Measurements from ENCODE around the gene COL6A3.

Gene COL6A3

GRCh38 chr2:237343993-237344392 lies 70.0 kb downstream of the COL6A3 start:
- no peak for DNase-seq

DNA sequence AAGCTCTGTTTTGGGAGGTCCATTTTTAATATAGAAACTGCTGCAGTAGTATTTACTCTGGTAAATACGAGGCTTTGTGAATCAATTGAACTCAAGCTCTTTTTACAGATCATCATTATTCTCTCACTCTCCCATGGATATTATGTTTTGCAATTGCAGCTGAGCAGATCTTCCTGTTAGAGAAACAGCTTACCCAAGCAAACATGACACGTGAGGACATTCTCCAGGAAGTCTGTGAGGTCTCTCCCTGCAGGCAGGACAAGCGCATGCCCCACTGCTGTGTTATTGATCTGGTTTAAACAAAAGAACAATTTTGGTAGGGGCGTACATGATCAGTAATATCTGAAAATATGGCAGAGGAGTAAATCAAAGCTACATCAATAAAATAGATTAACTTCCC lies 72.1 kb downstream of the COL6A3 start:
- DNase-seq, result no peak

DNA sequence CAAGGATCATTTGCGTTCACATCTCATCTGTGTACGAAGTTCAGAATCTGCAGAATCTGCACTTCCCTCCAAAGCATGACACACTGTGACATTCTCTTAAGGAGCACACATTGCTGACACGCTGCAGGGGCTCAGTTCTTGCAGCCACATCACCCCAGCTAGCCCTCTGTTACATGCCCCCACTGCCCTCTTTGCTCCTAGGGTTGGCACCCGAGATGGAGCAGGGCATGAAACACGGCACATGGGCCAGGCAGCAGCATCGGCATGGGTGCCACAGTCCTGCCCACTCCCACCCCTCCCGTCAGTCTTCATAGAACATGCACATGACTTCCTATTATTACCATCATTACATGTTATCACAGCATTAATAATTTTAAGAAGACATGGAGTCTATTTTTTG lies 76.4 kb downstream of the COL6A3 start:
- no peak for DNase-seq

- no peak for DNase-seq
These were observed 77.8 kb downstream of the COL6A3 start for GRCh38 chr2:237336131-237336530.

- DNase-seq, result no peak
These were observed 80.2 kb downstream of the COL6A3 start for GRCh38 chr2:237333748-237334147.

DNA sequence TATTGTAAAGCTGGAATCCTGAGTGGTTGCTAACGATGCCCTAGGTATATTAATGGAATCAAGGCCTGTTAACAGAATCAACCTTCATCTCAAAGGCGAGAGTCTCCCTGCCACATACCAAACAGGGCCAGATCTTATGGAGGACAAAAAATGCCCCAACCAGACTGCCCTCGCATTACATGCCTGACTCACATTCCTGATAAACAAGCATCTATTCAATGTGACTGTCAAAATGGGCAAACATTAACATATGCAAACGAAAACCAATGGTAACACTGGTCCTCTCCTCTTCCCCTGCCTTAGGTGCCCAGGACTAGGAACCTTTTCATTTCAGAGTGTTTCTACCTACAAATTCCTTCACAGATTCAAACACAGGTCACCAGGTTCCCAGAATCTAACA lies 83.4 kb downstream of the COL6A3 start:
- DNase-seq, result no peak

GRCh38 chr2:237327175-237327950 lies 86.6 kb downstream of the COL6A3 start:
- no peak for DNase-seq

DNA sequence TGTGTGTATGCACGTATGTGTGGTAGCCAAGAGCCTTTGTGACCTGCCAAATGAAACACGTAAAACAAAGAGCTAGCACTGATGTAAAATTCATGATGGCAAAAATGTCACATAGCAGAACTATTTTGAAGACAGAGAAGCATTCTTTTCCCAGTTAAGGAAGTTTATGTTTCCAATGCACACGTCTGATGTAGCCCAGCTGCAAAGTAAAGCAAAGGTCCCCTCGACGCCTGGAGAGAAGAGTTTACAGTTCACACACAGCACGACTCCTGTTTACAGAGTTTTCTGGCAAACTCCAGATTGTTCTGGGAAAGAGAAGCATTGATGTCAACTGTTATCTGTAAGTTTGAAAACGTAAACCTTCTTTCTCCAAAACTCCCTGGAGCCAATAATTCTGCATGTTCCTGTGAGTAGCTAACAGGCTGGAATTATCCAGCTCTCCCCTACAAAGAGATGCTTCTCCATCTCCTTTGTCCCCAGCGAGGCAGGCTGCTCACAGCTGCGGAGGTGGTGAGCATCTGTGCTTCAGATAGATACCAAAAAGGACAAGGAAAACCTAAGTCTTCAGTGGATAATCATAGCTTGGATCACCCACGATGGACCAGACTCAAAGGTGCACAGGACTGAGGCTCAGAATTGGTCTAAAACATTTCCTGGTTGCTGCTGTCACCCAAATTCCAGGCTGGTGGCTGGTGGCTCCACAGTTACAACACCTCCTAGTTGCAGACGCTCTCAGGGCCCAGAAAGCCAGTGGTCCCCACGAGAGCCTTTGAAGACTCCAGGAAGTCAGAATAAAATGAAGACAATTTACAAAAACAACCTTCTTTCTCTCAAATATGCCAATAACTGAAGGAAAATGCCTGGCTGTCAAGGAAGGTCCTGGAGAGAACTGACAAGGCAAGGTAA lies 87.4 kb downstream of the COL6A3 start:
- DNase-seq, result no peak

- DNase-seq, result no peak
These were observed 89.1 kb downstream of the COL6A3 start for GRCh38 chr2:237324837-237325236.

GRCh38 chr2:237324405-237324831 lies 89.5 kb downstream of the COL6A3 start:
- DNase-seq, result no peak

DNA sequence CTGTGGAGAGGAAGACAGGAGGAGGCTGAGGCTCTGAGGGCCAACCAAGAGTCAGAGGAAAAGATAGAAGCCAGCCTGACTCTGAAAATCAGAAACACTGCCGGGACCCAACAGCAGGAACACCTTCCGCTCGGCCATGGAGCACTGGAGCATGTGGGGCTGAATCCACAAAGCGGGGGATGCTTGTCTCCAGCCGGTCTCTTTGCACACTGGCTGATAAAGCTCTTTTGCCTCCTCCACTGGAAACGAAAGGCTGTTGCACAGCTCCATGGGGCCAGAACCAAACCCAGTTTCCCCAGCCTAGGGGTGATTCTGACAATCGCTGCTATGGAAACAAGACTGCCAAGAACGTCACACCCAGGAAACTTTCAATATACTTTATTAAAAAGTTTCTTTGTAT lies 90.3 kb downstream of the COL6A3 start:
- DNase-seq, result no peak

DNA sequence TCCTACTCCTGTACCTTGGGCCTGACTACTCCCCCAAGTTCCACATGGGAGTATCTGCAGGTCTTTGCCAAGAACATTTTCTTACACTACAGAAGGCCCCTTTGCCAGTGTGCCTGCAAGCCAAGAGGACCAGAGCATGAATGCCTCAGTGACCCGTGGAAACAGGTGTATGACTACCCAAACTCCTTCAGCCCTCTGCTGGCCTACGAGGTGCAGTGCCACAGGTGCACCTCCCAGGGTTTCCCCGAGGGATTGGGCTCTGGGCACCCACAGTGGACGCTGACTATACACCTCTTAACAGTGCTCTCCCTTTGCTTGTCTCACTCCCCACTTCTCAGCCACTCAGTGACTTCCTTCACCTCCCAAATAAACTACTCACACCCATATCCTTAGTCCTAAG lies 91.4 kb downstream of the COL6A3 start:
- no peak for DNase-seq

DNA sequence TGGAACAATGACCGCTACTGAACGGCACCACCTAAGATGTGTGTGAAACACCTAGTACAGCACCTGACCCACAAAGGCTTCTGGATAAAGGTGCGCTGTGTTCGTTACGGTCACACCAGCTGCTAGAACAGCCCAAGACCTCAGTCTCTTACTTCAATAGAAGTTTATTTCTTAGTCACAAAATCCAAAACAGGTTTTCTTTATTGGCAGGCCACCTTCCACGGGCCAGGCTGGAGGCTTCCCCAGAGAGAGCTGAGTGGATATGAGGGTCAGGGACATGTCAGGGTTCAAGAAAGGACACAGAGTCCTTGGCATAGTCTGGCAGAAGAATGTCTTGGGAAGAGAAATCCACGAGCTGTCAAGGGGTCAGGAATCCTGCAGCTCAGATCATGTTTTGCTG lies 92.2 kb downstream of the COL6A3 start:
- no peak for DNase-seq

DNA sequence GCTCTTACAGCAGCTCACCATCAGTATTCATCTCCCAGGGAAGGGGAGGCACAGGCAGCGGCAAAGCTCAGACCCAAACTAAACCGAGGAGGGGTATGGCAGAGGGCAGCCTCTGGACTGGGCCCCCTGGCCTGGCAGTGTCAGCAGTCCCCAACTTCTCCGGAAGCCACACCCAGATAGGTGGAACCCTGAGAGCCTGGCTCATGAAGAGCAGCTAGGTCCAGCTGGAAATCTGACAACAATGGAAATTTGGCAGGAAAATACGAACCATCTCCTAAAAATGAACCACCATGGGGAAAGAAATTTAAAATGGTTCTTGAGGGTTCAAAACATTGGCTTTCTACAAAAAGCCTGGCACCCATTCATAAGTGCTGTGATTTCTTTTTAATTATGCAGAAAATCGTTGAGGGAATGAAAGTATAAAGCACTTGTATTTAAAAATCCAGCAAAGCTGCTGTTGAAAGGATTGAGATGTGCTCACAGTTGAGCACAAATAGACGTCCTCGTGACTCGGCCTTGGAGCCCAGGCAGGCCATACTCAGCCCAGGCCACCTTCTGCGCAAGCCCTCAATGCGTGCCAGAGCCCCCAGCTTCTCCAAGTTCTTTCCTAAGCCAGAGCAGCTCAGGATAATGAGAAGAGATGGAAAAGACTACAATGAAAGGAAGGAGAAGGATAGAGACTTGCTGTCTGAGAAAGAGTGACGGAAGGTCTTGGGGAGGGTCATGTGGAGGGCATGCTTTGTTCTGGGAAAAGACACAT lies 93.0 kb downstream of the COL6A3 start:
- DNase-seq, result no peak

- DNase-seq, result no peak
These were observed 94.1 kb downstream of the COL6A3 start for GRCh38 chr2:237319887-237320286.

- no peak for DNase-seq
These were observed 94.7 kb downstream of the COL6A3 start for GRCh38 chr2:237319086-237319820.

DNA sequence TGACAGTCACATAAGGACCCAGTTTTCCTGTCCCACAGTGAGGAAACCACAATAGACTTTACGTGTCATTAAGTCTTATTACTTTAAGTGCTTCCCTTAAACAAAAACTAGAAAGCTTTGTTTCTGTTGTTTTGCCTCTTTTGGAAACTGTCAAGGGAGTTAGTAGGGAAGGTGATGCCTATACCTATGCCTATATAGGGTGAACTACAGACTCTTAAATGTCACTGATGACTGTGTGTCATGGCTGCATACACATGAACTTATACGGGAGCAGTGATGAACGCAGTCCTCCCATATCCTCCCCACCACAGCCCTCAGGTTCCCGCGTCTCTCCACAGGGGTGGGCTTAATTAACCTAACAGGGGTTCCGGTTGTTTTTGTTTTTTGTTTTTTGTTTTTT lies 97.6 kb downstream of the COL6A3 start:
- no peak for DNase-seq

DNA sequence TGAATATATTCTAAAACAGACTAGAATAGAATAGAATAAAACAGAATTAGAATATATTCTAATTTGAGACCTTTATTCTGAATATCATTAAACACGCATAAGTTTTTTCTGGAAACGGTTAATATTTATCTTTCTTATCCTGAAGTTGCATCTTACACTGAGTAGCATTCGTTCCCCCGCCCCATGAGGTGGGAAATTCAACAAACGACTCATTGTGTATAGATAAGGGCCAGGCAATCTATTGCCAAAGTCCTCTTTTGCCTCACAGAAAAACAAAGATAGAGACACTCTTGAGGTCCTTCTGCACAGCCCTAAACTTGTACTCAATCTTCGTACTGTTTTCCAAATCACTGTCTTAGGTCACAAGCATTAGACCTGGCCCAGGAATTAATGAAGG lies 98.1 kb downstream of the COL6A3 start:
- no peak for DNase-seq

- DNase-seq, result no peak
These were observed 98.7 kb downstream of the COL6A3 start for GRCh38 chr2:237315170-237315828.

- no peak for DNase-seq
These were observed 99.3 kb downstream of the COL6A3 start for GRCh38 chr2:237314681-237315080.

GRCh38 chr2:237314198-237314597 lies 99.8 kb downstream of the COL6A3 start:
- DNase-seq, result no peak
